Skeletal muscle satellite cell (primary cell): ENCODE results near the gene P2RX2.
"Not testable (repeated sequence)": the region's sequence is repeated elsewhere in the genome, so short reads cannot be mapped to it uniquely, and the experiment has no call there.

Source experiments
- H3K27me3 ChIP-seq: 2 replicates; pipeline ENCODE4 v1.7.0; 2013; ENCODE audit warnings: low read length; ENCODE audit not compliant: control insufficient read depth, insufficient read depth
- H3K36me3 ChIP-seq: 2 replicates; pipeline ENCODE4 v1.7.0; 2013; ENCODE audit warnings: mild to moderate bottlenecking, control low read depth, low read length; ENCODE audit not compliant: insufficient read depth
- H3K4me1 ChIP-seq: 2 replicates; pipeline ENCODE4 v1.7.0; 2013; ENCODE audit warnings: low read length; ENCODE audit not compliant: control insufficient read depth, insufficient read depth
- H3K4me2 ChIP-seq: 2 replicates; pipeline ENCODE4 v1.7.0; 2013; ENCODE audit warnings: mild to moderate bottlenecking, low read length
- H3K4me3 ChIP-seq: 2 replicates; pipeline ENCODE4 v1.7.0; 2013; ENCODE audit warnings: low read length
- H3K9ac ChIP-seq: 2 replicates; pipeline ENCODE4 v1.7.0; 2013; ENCODE audit warnings: mild to moderate bottlenecking, low read depth, low read length, moderate library complexity
- H3K9me3 ChIP-seq: replicated peaks from 2 replicates; pipeline ENCODE4 v1.7.0; 2013; ENCODE audit warnings: mild to moderate bottlenecking, control low read depth, low read length

Gene P2RX2

DNA sequence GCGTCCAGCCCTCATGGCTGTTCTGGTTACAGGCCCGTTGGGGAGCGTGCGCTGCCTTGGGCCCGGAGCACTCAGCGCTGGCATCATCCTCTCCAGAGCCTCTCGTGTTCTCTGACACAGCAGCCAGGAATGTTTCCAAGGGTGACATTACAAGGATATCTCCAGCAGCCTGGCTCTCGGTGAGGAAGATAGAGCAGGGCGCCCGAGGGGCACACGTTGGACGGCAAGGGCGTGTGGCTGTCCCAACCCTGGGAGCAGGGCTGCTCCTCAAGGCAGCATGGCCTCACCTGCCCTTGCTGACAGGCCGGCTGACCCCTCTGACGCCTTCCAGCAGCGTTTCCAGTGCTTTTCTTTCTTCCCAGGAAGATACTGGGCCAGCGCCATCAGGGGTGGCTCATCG is 22.6 kb upstream of the P2RX2 start:
- no peak overlapping the region for H3K4me3 ChIP-seq
- no peak overlapping the region for H3K4me2 ChIP-seq
- H3K27me3 ChIP-seq, result peaks cover 17% of the 10 kb centered on the region
- peaks cover 20% of the 10 kb centered on the region for H3K4me1 ChIP-seq
- no peaks in the 10 kb centered on the region for H3K9me3 ChIP-seq
- H3K9ac ChIP-seq, result no peak overlapping the region
- no peaks in the 10 kb centered on the region for H3K36me3 ChIP-seq

DNA sequence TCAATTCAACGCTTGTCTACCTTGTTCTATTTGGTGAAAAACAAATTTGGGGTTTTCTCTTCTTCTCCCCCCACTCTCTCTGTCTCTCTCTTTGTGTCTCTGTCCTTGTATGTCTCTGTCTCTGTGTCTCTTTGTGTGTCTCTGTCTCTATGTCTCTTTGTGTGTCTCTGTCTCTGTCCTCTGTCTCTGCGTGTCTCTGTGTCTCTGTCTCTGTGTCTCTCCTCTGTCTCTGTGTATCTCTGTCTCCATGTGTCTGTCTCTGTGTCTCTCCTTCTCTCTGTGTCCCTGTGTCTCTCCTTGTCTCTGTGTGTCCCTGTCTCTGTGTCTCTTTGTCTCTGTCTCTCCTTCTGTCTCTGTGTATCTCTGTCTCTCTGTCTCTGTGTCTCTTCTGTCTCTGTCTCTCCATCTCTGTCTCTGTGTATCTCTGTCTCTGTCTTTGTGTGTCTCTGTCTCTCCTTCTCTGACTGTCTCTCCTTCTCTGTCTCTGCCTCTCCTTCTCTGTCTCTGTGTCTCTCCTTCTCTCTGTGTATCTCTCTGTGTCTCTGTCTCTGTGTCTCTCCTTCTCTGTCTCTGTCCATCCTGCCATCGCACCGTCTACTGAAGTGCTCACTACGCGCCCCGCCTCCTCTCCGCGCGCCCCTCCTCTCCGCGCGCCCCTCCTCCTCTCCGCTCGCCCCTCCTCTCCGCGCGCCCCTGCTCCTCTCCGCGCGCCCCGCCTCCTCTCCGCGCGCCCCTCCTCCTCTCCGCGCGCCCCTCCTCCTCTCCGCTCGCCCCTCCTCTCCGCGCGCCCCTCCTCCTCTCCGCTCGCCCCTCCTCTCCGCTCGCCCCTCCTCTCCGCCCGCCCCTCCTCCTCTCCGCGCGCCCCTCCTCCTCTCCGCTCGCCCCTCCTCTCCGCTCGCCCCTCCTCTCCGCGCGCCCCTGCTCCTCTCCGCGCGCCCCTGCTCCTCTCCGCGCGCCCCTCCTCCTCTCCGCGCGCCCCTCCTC is 21.0 kb upstream of the P2RX2 start:
- H3K27me3 ChIP-seq, result peaks cover 31% of the 10 kb centered on the region
- peak overlapping the region; percentile 80 for H3K4me2 ChIP-seq
- H3K36me3 ChIP-seq, result no peaks in the 10 kb centered on the region
- peak overlapping the region; percentile 68 for H3K4me3 ChIP-seq
- peaks cover 20% of the 10 kb centered on the region for H3K4me1 ChIP-seq
- H3K9ac ChIP-seq, result no peak overlapping the region
- H3K9me3 ChIP-seq, result no peaks in the 10 kb centered on the region

DNA sequence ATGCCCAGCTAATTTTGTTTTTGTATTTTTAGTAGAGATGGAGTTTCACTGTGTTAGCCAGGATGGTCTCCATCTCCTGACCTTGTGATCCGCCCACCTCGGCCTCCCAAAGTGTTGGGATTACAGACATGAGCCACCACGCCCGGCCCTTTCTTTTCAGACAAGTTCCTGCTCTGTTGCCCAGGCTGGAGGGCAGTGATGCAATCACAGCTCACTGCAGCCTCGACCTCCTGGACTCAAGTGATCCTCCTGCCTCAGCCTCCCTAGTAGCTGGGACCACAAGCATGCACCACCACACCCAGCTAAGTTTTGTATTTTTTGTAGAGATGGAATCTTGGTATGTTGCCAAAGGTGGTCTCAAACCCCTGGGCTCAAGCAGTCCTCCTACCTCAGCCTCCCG is 19.1 kb upstream of the P2RX2 start:
- Histone ChIP-seq H3K27me3 (peaks cover 45% of the 10 kb centered on the region), H3K4me1 (peaks cover 20% of the 10 kb centered on the region)
- H3K4me2 ChIP-seq, H3K4me3 ChIP-seq, H3K36me3 ChIP-seq, H3K9me3 ChIP-seq, H3K9ac ChIP-seq: not testable (repeated sequence)

DNA sequence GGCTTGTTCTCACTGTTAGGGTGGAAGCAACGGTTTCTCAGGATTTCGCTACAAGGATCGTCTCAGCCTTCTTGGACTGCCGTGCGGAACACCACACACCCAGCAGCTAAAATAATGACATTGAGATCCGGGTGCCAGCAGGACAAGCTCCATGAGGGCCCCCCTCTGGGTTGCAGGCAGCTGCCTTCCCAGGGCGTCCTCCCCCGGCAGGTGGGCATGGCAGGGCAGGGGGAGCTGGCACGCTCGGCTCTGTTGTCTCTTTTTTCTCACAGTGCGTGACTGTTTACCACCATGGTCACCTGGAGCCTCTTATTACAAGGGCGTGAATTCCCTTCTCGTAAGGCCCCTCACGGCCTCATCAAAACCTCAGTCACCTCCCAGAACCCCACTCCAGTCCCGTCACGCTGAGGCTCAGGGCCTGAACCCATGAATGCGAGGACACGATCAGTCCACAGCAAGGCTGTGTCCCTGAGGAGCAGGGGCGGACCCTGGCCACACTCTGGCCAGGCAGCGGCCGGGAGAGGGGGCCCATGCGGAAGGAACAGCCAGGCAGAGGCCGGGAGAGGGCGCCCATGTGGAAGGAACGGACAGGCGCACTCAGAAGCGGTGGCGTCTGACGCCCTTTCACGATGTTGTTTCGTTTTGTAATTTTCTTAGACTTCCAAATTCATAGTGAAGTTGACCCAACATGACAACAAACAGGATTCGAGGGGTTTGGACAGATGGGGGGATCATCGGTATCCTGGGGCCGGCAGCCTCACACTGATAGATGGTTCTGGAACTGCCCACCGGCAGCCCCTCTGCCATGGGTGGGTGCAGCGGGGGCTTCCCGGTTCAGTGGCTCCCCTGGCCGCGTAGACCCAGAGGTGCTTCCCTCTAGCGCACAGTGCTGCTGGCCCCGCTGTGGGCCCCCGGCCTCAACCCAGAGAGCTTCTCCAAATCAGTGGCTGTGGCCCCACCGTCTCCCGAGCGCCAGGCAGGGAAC is 18.2 kb upstream of the P2RX2 start:
- H3K36me3 ChIP-seq, result no peaks in the 10 kb centered on the region
- H3K27me3 ChIP-seq, result peaks cover 52% of the 10 kb centered on the region
- H3K9ac ChIP-seq, result peak overlapping the region; percentile 76
- peak overlapping the region; percentile 74 for H3K4me3 ChIP-seq
- peak overlapping the region; percentile 94 for H3K4me2 ChIP-seq
- H3K9me3 ChIP-seq, result no peaks in the 10 kb centered on the region
- H3K4me1 ChIP-seq, result peaks cover 20% of the 10 kb centered on the region

DNA sequence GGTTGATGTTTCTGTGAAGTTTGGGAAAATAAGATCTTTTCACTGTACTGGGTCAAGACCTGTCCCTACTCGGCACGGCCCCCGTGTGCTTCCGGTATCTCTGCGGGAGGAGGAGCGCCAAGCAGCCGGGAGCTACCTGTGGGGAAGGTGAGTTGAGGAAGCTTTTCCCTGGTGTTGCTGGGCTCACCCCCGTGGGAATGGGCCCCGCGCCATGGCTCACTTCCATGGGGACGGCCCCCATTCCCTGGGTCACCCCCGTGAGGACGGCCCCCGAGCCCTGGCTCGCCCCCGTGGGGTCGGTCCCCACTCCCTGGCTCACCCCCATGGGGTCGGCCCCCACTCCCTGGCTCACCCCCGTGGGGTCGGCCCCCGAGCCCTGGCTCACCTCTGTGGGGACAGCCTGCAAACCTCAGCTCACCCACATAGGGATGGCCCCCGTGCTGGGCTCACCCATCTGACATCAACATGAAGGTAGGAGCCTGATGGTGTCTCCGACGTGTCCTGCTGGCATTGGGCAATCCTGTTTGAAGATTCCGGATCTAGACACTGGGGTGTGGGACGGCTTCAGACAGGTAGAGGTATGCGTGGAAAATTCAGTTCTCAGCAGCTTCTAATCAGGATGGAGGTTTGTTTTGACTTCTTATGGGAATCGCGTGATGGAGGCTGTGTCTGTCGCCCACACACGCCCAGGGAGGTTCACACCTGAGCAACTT is 17.2 kb upstream of the P2RX2 start:
- Histone ChIP-seq H3K9me3 (no peaks in the 10 kb centered on the region), H3K4me1 (peaks cover 14% of the 10 kb centered on the region), H3K4me3 (peak overlapping the region; percentile 74), H3K36me3 (no peaks in the 10 kb centered on the region), H3K27me3 (peaks cover 58% of the 10 kb centered on the region), H3K9ac (no peak overlapping the region), H3K4me2 (peak overlapping the region; percentile 94)

DNA sequence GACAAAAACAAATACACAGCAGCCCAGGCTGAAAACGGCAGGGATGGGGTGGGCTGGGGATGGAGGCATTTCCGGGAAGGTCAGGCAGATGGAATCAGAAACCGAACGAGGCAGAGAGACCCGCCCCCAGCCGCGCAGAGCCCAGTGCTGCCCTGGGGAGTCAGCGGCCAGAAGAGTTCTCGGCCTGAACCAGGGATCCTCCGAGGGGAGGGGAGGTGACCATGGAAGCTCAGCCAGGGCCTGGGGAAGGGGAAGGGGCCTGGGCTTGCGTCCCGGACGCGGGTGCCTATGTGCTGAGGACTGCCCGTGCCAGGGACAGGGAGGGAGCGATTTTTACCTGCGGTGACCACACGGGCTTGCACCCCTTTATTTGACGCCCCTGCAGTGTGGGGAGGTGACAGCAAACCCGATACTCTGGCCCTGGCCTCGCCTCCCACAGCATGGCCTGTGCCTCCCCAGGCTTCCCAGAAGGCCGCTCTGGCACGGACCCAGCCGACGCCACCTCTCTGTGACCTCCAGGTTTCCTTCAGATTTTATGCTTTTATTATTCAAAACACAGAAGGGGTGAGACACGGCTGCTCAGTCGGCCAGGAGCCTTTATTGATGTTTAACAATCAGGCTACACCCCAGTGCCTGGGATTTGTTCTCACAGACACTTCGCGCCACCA is 15.9 kb upstream of the P2RX2 start:
- Histone ChIP-seq H3K27me3 (peaks cover 69% of the 10 kb centered on the region), H3K36me3 (no peaks in the 10 kb centered on the region), H3K9ac (no peak overlapping the region), H3K4me2 (no peak overlapping the region), H3K4me3 (no peak overlapping the region), H3K4me1 (peaks cover 21% of the 10 kb centered on the region), H3K9me3 (no peaks in the 10 kb centered on the region)

DNA sequence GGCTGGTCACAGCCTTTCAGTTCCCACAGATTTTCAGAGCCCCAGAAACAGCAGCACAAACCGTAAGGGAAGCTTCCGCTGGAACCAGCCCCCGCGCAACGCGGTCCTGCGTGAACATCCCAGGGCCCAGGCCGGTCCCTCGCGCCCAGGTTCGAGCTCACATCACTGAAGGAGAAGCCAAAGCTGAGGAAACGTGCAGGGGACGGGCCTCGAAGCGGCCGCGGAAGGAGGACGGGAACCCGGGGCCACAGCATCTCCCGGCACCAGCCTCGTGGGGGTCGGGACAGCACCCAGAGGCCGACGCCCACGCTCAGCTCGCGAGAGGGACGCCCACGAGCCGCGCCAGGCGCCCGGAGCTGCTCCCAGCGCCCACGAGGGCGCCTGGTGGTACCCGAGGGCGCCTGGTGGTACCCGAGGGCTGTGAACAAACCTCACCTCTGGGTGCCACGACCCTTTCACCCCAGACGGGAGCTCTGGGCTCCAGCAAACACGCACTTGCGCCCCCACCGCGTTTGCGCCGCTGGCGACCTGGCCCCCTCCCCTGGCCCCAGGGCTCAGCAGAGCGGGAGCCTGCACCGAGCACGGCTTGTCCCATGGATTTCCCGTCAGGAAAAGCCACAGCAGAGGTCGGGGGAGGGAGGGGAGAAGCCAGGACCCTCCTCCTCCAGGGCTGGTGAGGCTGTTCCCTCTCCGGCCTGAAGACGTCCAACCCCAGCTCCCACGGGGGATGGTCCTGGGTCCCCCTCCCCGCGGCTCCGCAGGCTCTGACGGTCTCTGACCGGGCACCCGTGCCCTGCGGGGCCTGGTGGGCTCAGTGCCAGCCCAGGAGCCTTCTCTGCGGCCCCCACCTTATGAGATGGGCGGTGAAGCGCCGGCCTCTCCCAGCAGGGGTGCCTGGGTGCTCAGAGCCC is 15.1 kb upstream of the P2RX2 start:
- H3K4me2 ChIP-seq, result no peak overlapping the region
- peaks cover 77% of the 10 kb centered on the region for H3K27me3 ChIP-seq

DNA sequence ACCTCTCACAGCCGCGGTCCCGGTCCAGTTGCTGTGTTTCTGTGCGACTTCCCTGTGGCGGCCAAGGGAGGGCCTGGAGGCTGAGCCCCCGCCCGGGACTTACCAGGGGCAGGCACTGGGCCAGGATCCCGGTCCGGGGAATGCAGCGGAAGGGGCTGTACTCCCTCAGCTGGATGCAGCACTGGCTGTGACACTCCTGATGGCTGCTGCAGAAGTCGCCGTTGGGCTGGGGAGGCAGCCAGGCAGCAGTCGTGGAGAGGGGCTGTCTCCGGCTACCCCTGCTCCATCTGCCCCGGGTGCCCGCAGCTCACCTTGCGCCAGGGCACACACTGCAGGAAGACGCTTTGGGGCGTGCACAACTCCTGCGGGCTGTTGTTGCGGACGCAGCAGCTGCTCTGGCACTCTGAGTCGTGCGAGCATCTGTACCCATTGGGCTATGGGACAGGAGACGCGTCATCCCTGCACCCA is 14.4 kb upstream of the P2RX2 start:
- Histone ChIP-seq H3K9ac (no peak overlapping the region), H3K9me3 (no peaks in the 10 kb centered on the region), H3K4me2 (no peak overlapping the region), H3K4me3 (no peak overlapping the region), H3K27me3 (peaks cover 83% of the 10 kb centered on the region), H3K4me1 (peaks cover 17% of the 10 kb centered on the region), H3K36me3 (no peaks in the 10 kb centered on the region)

More for the DNA sequence above, 15.1 kb upstream of the P2RX2 start:
- Histone ChIP-seq H3K36me3 (no peaks in the 10 kb centered on the region), H3K9ac (no peak overlapping the region), H3K9me3 (no peaks in the 10 kb centered on the region), H3K4me3 (no peak overlapping the region), H3K4me1 (peaks cover 21% of the 10 kb centered on the region)

DNA sequence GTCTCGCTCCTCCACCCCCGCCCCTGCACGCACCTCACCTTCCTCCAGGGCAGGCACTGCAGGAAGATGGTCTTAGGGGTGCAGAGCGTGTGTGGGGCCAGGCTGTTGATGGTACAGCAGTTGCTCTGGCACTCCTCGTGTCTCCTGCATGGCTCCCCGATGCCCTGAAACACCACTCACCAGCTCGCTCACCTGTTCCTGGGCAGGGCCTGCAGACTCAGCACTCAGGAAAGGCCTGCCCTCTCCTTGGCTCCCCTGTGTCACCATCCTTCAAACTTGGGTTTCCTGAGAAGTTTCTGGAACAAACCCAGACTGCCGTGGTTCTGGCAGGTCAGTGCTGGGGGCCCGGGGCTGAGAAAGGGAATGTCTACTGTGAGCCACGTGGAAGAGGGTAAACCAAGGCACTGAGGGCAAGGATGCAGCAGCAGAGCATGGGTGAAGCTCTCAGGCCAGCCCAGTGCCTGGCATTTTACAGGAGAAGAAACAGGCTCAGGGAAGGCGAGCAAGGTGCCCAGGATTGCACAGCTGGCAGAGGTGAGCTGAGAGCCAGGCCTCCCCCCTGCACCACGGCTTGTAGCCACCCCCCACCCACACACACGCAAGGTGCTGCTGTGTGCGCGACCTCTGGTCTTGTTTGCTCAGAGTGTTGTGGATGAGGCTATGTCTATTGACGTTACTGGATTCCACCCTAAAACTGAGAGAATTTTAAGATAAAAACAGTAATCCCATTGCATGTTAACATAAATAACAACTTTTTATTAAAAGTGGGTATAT is 13.7 kb upstream of the P2RX2 start:
- no peak overlapping the region for H3K4me2 ChIP-seq
- peaks cover 90% of the 10 kb centered on the region for H3K27me3 ChIP-seq
- no peaks in the 10 kb centered on the region for H3K9me3 ChIP-seq
- H3K9ac ChIP-seq, result no peak overlapping the region
- H3K4me3 ChIP-seq, result no peak overlapping the region
- H3K4me1 ChIP-seq, result peaks cover 17% of the 10 kb centered on the region
- H3K36me3 ChIP-seq, result no peaks in the 10 kb centered on the region
